HG03045 (cell line): ENCODE data around the gene GRWD1.

Experiments
- ATAC-seq: cut with Tn5 transposase; IDR thresholded peaks from one replicate; pipeline ENCODE4 v1.9.1; 2021; ENCODE audit warnings: mild to moderate bottlenecking, moderate library complexity; ENCODE audit not compliant: unreplicated experiment

Gene GRWD1

DNA sequence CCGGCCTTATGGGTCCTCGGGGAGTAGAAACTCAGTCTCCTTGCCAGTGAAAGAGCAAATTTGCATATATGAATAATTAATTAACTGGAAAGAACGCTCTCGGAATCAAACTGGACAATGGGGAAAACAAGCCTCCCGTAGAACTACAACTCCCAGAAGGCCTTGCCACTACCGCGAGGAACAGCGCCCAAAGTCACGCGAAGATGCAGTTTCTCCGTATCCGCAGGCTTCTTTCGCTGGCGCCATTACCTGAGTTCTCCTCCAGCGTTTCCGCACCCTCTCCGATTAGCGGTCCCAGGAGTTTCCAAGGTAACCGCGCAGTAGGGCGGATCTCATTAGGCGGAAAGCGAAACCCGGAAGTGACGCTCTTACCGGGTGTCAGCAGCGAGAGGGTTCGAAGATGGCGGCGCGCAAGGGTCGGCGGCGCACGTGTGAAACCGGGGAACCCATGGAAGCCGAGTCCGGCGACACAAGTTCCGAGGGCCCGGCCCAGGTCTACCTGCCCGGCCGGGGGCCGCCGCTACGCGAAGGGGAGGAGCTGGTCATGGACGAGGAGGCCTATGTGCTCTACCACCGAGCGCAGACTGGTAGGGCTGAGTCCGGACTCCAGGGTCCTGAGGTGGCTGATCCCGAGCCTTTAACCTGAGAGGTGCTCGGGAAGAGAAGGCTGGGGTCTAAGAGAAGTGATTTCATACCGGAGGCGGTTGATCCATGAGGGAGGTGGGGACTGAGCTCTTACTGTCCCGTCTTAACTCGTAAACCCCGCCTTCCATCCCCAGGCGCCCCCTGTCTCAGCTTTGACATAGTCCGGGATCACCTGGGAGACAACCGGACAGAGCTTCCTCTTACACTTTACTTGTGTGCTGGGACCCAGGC lies at the start of gene GRWD1:
Gene GRWD1, plus strand, starts transcription at position 378 of the 876 bp plus-strand sequence. Its CDS starts 23 bp downstream, at position 401.
- ATAC-seq, result peak; percentile 74

DNA sequence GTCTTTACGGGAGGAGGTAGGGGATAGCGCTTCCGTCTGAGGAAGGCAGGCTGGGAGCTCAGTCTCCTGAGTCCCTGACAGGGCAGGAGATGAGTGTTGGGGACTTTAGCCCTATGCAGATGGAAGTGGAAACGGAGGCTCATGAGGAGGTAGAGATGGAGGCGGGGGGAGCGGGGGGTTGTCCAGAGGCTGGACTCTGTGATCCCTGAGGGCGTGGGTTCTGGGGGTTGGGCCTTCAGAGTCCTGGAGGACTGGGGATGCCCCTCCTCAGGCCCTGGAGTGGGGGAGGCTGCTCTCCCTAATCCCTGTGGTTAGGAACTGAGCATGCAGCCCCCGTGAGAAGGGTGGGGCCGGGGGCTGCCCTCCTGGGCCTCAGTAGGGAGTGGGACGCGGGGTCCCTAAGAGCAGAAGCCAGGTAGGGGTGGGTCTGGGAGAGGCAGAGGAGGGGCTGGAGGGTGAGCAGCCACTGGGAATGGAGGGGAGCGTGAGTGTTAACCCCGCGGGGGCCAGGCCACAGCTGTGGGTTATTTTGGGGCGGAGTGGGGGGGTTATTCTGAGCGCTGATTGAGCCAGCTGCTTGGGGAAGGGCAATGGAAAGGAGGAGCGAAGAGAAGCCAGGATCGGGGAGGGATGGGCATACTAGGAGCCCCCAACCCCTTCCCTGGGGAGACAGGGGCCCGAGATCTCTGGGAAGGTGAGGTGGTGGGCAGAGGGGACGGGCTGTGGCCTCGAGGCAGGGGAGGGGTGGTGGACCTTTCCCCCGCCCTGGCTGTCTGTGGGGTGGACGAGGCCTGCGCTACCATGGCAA lies 49.6 kb upstream of the GRWD1 start:
- ATAC-seq, result no peak

DNA sequence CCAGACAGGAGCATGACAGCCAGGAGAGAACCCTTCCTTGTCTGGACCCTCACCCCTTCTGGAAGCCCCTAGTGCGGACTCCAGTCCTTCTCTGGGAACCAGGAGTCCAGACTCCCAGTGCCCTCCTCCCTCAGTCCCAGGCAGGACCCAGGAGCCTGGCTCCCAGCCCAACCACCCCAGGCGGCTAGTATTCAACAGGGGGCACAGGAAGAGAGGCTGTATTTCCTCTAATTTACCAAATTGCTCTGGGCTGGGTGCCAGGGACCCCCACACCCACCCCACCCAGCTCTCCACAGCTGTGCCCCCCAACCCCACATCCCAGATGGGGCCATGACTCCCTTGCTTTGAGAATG lies 49.0 kb upstream of the GRWD1 start:
- ATAC-seq, result no peak

DNA sequence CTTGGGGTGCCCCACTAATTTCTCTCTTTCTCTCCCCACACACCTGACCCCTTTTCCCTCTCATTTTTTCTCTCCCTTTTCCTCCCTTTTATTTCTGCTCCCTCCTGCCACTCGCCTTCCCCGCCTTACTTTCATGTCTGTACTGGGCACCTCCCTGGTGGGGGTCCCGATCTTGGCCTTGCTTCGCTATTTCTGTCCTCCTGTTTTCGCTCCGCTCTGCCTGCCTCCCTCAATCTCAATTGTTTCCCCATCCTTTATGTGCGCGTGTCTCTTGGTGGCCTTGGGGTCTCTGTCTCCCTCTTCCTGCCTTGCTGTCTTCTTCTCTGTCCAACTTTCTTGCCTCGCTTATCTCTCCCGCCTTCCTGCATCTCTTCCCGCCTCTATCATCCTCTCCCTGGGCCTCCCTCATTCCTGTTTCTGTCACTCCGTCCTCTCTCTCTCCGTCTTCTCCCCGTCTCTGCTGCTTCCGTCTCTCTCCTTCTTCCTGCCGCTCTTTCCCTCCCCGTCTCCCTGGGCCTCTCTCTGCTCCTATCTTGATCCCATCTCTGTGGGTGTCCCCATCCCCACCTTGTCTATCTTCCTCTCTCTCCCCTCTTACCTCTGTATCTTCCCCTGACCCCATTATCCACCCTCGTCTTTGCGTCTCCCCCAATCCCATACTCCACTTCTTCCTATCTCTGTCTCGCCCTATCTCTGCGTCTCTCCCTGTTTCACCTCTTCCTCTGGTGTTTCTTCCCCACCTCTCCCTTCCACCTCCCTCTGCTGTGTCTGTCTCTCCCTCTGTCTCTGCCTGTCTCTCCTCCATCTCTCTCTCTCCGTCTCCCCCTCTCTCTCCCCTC lies 48.3 kb upstream of the GRWD1 start:
- no peak for ATAC-seq

DNA sequence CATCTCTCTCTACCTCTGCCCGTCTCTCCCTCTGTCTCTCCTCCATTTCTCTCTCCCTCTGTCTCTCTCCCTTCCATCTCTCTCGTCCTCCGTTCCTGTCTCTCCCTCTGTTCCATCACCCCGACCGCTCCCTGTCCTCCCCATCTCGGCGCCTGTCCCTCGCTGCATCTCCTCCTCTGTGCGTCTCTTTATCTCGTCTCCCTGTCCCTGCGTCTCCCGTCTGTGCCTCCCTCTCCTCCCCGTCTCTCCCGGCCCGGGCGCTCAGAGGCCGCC lies 47.7 kb upstream of the GRWD1 start:
- peak; percentile 18 for ATAC-seq

DNA sequence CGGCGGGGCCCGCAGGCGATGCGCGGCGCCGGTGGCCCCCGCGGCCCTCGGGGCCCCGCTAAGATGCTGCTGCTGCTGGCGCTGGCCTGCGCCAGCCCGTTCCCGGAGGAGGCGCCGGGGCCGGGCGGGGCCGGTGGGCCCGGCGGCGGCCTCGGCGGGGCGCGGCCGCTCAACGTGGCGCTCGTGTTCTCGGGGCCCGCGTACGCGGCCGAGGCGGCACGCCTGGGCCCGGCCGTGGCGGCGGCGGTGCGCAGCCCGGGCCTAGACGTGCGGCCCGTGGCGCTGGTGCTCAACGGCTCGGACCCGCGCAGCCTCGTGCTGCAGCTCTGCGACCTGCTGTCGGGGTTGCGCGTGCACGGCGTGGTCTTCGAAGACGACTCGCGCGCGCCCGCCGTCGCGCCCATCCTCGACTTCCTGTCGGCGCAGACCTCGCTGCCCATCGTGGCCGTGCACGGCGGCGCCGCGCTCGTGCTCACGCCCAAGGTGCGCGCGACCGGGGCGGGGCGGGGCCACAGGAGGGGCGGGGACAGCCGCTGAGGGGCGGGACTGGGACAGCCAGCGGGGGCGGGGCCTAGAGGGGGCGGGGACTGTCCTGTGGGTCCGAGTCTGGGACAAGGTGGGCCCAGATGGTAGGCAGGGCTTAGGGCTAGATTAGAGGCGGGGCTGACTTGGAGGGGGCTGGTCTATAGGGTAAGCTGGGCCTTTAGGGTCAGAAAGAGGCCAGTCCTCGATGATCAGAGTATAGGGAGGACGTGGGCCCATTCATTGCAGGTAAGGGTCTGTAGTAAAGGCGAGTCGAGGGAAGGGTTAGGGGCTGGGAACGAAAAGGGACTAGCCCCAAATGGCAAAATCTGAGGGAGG lies 47.2 kb upstream of the GRWD1 start:
- ATAC-seq, result peak; percentile 55

DNA sequence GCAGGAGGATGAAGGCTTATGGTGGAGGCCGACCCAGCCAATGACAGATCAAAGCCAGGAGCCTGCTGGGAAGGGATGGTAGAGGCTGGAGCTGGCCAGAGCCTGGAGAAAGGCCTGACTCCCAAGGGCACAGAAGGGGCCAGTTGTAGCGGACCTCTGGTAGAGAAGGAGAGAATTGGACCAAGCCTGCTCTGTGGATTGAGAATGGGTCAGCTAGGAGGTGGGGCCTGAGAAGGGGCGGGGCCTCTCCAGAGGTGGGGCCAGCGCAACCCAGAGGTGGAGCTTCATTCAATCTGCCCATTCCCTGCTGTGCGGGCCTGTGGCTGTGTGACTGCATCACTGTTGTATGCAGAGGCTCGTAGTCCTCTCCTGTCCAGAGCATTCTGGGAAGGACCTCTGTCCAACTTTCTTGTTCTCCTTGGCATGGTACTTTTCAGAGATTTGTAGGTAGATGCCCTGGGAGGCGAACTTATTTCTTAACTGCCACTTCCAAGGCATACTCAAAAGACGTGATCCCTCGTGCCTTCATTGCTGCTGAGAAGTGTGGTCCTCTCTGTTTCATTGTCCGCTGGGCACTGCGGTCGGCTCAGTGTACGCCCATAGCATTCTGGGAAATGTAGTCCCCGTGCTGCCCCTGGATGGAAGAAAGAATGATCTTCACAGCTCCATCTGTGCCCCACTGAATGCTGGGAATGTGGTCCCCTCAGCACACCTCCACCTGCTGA lies 45.6 kb upstream of the GRWD1 start:
- ATAC-seq, result no peak

DNA sequence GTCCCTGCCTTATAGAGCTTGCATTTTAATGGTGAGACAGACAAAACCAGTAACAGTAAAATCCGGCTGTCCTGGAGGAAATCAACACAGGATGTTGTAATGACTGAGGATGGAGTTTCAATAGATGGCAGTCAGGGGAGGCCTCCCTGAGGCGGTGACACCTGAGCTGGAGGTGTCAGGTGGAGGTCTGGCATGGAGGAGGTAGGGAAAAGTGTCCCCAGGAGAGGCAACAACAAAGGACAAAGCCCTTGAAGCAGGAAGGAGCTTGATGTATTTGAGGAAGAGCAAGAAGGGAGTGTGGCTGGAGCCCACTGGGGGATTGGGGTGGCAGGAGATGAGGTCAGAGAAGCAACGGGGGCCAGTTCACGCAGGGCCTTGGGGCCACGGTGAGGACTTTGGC lies 44.5 kb upstream of the GRWD1 start:
- ATAC-seq, result no peak

DNA sequence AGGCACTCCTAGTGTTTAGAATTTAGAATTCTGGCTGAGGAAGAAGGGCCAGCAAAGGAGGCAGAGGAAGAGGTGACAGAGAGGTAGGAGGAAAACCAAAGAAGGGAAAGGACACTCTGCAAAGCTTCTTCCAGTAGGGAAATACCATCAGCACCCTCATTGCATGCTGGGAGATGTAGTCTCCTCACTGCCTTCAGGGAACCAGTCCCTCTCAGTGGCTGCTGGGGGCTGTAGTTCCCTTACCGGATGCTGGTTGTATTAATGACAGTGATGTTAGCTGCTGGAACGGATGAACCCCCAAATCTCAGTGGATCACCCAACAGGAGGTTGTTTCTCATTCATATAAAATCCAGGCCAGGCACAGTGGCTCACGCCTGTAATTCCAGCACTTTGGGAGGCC lies 42.2 kb upstream of the GRWD1 start:
- ATAC-seq, result peak; percentile 45

DNA sequence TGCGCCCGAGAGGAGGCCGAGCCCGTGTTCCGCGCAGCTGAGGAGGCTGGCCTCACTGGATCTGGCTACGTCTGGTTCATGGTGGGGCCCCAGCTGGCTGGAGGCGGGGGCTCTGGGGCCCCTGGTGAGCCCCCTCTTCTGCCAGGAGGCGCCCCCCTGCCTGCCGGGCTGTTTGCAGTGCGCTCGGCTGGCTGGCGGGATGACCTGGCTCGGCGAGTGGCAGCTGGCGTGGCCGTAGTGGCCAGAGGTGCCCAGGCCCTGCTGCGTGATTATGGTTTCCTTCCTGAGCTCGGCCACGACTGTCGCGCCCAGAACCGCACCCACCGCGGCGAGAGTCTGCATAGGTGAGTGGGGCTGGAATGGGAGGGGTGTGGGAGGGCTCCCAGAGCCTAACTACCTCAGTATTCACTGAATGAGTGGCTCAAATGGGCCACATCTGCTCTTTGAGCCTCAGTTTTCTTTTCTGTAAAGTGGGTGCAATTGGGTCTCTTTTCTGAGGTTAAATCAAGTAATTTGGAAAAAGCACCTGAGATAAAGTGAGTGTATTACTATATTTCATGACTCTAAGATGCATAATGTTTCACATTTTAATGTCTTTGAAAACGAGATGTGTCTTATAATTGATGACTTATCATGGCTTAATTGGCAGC lies 40.6 kb upstream of the GRWD1 start:
- ATAC-seq, result no peak

DNA sequence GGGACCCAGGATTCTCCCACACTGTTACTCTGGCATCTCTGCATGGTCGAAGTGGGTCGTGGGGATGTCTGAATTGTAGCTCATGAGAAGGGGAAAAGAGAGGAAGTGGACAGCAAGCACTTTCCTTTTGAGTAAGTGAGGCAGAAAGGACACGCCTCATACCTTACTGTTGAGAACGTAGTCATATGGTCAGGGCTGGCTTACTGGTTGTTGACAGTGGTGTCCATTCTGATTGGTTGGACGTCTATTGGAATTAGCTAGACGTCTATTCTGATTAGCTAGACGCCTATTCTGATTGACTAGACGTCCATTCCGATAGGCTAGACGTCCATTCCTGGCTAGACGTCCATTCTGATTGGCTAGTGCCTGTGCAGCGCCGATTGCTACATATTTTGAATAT lies 39.9 kb upstream of the GRWD1 start:
- no peak for ATAC-seq

DNA sequence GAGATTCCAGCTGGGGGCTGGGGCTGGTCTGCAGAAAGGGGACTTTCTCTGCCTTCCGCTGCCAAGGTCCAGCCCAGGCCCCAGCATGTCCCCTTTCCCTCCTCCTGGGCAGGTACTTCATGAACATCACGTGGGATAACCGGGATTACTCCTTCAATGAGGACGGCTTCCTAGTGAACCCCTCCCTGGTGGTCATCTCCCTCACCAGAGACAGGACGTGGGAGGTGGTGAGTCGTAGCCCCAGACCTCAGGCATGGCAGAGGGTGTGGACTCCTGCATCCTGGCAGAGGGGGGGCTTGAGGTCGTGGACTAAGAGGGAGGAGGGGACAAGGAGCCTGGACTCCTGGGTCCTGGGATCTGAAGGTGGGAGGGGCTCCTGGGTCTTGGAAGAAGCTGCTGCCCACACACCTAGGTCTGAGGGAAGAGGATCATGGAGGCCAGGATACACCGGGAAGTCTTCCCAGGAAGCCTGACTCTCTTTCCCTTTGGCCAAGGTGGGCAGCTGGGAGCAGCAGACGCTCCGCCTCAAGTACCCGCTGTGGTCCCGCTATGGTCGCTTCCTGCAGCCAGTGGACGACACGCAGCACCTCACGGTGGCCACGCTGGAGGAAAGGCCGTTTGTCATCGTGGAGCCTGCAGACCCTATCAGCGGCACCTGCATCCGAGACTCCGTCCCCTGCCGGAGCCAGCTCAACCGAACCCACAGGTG lies 31.8 kb upstream of the GRWD1 start:
- ATAC-seq, result no peak

DNA sequence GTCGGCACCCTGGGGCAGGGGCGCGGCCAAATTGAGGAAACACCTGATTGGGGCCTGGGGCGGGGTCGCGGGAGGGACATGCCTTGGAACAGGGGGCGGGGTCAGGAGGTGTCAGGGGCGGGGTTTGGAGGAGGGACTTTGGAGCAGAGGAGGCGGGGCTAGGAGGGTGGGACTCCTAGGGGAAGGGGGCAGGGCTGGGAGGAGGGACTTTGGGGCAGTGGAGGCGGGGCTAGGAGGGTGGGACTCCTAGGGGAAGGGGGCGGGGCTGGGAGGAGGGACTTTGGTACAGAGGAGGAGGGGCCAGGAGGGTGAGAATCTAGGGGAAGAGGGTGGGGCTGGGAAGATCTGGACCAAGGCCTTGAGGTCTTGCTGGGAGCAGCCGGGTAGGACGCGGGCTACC lies 30.4 kb upstream of the GRWD1 start:
- no peak for ATAC-seq

DNA sequence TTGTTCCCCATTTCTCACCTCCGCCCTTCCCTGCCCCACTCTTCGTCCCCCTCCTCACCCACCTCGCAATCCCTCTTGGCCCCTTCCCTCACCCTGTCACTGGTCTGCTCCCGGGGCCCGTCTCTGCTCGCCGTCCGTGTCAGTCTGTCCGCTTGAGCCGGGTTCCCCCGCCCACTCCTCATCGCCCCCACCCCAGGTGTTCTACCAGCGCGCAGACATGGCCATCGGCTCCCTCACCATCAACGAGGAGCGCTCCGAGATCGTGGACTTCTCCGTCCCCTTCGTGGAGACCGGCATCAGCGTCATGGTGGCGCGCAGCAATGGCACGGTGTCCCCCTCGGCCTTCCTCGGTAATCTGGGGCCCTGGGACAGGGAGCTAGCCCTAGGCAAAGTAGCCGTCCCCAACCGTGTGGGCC lies 30.0 kb upstream of the GRWD1 start:
- ATAC-seq, result no peak

DNA sequence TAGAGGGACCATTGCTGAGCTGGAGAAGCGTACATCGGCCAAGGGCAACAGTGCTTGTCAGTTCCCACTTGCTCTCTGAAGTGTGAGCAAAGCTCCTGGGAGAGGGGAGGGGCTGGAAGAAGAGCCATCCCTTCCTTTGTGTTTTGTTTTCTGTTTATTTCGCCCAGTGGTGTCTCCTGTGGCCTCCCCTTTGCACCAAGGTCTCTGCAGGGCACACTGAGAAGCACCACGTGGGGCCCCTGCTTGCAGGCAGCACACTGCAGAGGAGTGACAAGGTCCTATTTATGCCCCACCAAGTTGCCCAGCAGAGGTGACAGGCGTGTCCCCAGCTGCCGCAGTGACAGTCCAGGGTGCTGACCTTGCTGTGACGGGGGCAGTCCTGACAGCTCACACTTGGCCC lies 28.4 kb upstream of the GRWD1 start:
- ATAC-seq, result no peak

DNA sequence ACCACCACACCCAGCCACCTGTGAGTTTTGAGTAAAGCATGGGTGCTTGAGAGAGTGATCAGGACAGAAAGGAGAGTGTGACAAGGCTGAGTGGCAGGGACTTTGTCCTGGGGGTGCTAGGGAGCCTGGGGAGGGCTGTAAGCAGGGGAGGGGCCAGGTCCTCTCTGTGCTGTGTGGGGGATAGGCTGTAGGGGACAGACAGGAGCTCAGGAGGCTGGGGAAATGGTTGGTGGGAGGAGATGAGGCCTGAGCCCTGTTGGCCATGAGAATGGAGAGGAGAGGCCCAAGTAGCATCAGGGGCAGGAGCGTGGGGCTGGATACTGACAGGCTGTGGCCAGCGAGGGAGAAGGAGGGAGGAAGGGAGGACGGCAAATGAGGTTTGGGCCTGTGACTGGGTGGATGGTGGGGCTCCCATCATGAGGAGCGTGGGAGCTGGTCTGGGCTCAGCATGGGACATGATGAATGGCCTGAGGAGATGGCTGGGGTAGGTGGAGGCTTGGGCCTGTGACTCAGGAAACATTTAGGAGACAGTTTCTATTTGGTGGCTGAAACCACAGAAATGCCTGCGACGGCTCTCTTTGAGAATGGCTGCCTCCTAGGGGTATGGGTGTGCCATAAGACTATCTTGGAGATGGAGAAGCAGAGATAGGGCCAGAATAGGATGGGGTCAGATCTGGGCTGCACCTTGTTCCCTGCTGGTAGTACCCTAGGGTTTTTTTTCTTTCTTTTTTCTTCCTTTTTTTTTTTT lies 27.3 kb upstream of the GRWD1 start:
- ATAC-seq, result no peak

DNA sequence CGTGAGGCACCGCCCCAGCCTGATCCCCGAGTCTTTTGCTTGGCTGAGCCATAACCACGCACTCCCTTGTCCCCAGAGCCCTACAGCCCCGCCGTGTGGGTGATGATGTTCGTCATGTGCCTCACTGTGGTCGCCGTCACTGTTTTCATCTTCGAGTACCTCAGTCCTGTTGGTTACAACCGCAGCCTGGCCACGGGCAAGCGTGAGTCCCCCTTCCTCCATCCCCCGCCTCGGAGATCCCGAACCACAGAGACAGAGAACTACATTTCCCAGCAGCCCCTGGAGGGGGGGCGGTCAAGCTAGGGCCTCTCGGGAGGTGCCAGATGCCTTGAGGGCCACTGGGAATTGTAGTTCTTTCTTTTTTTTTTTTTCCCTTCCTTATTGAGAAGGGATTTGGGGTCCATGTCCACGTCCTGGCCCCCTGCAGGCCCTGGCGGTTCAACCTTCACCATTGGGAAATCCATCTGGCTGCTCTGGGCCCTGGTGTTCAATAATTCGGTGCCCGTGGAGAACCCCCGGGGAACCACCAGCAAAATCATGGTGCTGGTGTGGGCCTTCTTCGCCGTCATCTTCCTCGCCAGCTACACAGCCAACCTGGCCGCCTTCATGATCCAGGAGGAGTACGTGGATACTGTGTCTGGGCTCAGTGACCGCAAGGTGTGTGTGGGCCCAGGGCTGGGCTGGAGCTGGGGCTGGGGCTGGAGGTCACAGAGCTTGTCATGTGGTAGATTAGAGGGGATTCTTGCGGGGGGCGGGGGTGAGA lies 26.4 kb upstream of the GRWD1 start:
- ATAC-seq, result peak; percentile 54
